GM23248 (cell line): ENCODE data around the gene RNF113B.

Source experiments
- EZH2 ChIP-seq: fragments of 200-600 bp; sonication (generic); IDR thresholded peaks from 2 replicates; pipeline ENCODE4 v1.6.1; 2018; ENCODE audit warnings: antibody characterized with exemption, mild to moderate bottlenecking; ENCODE audit not compliant: insufficient read depth, poor library complexity, severe bottlenecking
- EZH2phosphoT487 ChIP-seq: fragments of 200-600 bp; sonication (generic); IDR thresholded peaks from 2 replicates; pipeline ENCODE4 v1.6.1; 2018; ENCODE audit warnings: antibody characterized with exemption, moderate library complexity, mild to moderate bottlenecking, low read depth; ENCODE audit not compliant: insufficient read depth

- TF ChIP-seq EZH2phosphoT487 = no peak
- no peak for TF ChIP-seq EZH2
Observed at GRCh38 chr13:98226496-98226895, 49.4 kb upstream of the RNF113B start.
